ENCODE measurements around the gene PUM1.

Gene PUM1

GRCh38 chr1:30923597-30923996, 141.9 kb downstream of the PUM1 start:
- H3K27ac ChIP-seq, result no peak overlapping the region
- TF ChIP-seq, protein P1, sequence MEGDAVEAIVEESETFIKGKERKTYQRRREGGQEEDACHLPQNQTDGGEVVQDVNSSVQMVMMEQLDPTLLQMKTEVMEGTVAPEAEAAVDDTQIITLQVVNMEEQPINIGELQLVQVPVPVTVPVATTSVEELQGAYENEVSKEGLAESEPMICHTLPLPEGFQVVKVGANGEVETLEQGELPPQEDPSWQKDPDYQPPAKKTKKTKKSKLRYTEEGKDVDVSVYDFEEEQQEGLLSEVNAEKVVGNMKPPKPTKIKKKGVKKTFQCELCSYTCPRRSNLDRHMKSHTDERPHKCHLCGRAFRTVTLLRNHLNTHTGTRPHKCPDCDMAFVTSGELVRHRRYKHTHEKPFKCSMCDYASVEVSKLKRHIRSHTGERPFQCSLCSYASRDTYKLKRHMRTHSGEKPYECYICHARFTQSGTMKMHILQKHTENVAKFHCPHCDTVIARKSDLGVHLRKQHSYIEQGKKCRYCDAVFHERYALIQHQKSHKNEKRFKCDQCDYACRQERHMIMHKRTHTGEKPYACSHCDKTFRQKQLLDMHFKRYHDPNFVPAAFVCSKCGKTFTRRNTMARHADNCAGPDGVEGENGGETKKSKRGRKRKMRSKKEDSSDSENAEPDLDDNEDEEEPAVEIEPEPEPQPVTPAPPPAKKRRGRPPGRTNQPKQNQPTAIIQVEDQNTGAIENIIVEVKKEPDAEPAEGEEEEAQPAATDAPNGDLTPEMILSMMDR (IDR thresholded peaks at IDR 0.05), result no peak
- no peak for TF ChIP-seq ZFX (IDR thresholded peaks at IDR 0.05; ENCODE audit: borderline replicate concordance)

GRCh38 chr1:30920827-30921226, 144.7 kb downstream of the PUM1 start:
- TF ChIP-seq, protein P1 (IDR thresholded peaks at IDR 0.05), result no peak
- TF ChIP-seq ZFX (IDR thresholded peaks at IDR 0.05; ENCODE audit: borderline replicate concordance), result no peak
- no peak overlapping the region for H3K27ac ChIP-seq

DNA sequence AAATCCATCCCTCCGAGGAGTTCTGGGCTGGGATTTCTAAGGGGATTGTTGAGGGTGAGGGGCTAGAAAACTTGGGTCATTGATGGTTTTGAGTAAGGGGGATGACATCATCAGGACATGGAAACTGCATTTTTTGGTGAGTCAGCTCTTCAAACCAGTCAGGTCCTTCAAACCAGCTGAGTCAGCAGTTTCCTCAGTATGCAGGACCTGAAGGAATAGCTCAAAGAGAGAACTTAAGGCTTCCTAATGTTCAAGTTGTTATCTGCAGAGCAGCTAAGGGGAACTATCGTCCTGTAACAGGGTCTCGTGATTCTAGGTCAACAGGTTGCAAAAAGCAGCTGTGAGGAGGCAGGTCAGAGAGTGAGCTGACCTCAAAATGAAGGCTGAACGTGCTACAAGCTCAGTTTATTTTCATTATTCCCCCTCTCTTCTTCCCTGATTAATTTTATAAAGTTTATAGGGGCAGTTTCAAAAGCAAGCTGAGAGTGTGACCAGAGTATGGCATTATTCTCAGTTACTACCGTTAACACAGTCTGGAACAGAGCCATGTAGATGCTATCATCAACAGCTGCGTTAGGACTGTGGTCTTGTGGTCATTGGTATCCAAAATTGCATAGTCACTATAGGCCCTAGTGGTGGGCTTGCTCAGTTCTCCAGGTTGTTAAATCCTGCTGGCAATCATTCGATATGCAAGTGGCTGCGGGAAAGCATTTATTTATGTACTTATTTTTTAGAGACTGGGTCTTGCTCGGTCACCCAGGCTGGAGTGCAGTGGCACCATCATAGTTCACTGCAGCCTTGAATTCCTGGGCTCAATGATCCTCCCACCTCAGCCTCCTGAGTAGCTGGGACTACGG, 146.3 kb downstream of the PUM1 start:
- TF ChIP-seq, protein P1 (IDR thresholded peaks at IDR 0.05), result no peak
- no peak for TF ChIP-seq ZFX (IDR thresholded peaks at IDR 0.05; ENCODE audit: borderline replicate concordance)
- no peak overlapping the region for H3K27ac ChIP-seq

- TF ChIP-seq ZFX (IDR thresholded peaks at IDR 0.05; ENCODE audit: borderline replicate concordance), result no peak
- TF ChIP-seq, protein P1 (IDR thresholded peaks at IDR 0.05), result no peak
- no peak overlapping the region for H3K27ac ChIP-seq
Observed at GRCh38 chr1:30916296-30916695, 149.2 kb downstream of the PUM1 start.

DNA sequence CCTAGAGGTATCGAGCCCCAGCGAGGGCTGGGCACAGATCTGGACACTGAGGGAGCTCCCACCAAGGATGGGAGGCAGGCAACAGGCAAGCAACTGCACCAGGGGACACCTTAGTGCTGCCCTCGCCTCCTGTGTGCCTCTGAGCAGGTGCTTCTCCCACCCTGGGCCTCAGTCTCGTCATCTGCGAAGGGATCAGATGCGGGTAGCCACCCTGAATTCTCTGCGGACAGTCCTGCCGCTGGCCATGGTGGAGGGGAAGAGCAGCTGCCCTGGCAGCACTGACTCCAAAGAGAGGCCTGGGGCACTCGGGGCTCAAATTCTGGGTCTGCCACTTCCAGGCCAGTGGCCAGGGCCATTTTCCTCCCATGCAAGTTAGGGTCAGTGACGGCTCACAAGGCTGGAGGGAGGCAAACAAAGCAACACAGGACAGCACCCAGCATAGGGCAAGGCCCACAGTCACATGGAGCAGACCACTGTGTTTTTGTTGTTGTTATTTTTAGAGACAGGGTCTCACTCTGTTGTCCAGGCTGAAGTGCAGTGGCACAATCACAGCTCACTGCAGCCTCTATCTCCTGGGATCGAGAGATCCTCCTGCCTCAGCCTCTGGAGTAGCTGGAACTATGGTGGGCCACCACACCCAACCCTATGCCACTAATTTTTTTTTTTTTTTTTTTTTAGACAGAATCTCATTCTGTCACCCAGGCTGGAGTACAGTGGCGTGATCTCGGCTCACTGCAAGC, 149.9 kb downstream of the PUM1 start:
- no peak overlapping the region for H3K27ac ChIP-seq
- TF ChIP-seq ZFX (IDR thresholded peaks at IDR 0.05; ENCODE audit: borderline replicate concordance), result no peak
- TF ChIP-seq, protein P1 (IDR thresholded peaks at IDR 0.05), result no peak

DNA sequence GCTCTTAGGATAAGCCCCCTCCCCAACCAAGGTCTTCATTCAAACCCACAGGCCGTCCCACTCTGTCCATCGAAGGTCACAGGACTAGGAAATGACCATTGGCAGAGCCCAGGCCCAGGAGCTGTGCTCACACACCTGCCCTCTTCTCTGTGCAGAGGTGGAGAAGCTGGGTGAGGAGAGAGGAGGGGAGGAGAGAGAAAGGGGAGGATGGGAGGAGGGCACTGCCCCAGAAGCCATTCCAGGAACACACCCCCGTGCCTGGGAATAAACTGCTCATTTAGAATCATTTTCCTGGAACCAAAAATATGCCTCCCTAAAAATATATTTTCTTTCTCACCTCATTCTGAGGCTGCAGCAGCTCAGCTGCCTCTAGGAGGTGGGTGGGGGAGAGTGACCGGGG, 150.6 kb downstream of the PUM1 start:
- TF ChIP-seq ZFX (IDR thresholded peaks at IDR 0.05; ENCODE audit: borderline replicate concordance), result no peak
- TF ChIP-seq, protein P1 (IDR thresholded peaks at IDR 0.05), result no peak
- H3K27ac ChIP-seq, result no peak overlapping the region

DNA sequence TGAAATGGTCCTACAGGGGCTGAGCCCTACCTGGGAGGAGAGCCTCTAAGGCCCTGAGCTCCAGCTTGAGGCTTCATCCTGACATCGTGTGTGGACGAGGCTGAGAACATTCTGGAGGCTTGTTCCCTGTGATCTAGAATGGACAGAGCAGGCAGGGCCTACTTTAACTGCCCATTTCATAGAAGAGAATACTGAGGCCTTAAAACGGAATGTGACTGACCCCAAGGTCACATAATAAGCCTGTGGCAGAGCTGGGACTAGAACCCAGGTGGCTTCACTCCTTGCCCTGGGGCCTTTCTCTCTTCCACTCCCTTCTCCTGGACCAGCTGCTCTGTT, 151.0 kb downstream of the PUM1 start:
- TF ChIP-seq, protein P1 (IDR thresholded peaks at IDR 0.05), result no peak
- no peak for TF ChIP-seq ZFX (IDR thresholded peaks at IDR 0.05; ENCODE audit: borderline replicate concordance)
- H3K27ac ChIP-seq, result no peak overlapping the region

Data from 22Rv1 (cell line).